ENCODE results near the gene TNFAIP8. TPM values are rescaled to one million over a fixed set of nuclear protein-coding genes. Genes with fewer than 3 reads are reported as not detected.

Gene TNFAIP8
- total and polyA plus RNA-seq, 10 of the 15 experiments (the other 5 are each of a cell fraction or from before 2014, with no cell fraction given), result 124 to 324 (median 177) TPM

DNA sequence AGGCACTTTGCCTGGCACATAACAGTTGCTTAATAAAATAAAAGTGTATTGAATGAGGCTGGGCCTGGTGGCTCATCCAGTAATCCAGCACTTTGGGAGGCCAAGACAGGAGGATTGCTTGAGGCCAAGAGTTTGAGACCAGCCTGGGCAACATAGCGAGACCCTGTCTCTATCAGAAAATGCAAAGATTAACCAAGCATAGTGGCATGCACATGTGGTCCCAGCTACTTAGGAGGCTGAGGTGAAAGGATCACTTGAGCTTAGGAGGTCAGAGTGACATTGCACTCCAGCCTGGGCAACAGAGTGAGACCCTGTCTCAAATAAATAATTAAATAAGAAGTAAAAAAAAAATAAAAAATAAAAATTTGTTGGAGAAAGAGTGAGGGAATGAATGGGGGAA is 21.2 kb downstream of the TNFAIP8 start:
- H3K4me3 ChIP-seq, result no peak overlapping the region
- H3K36me3 ChIP-seq (ENCODE audit: control insufficient read depth in 2 of 2, insufficient read depth in 2 of 2, low read length in 1 of 2), result peaks cover 6 to 30% of the 10 kb centered on the region in 2 experiments
- ChIA-PET SMC1A (ENCODE audit: uncharacterized antibody, unreplicated experiment) (interaction anchor here (1.2 to 4.4 kb wide), 6 partner anchors 7 to 24 kb away, joined by 4 to 27 read pairs (median 8); partner anchors contain the start of gene TNFAIP8), CTCF (interaction anchor here (1.5 to 2.1 kb wide), 3 partner anchors 14 to 34 kb away, joined by 3 to 5 read pairs (median 4); no protein-coding TSS in a partner anchor), POLR2A (interaction anchor here (1.2 to 1.6 kb wide), 2 partner anchors 12 to 36 kb away, joined by 3 to 5 read pairs; no protein-coding TSS in a partner anchor), RAD21 (ENCODE audit: unreplicated experiment) (interaction anchor here (1.3 to 3.7 kb wide), 2 partner anchors 16 to 61 kb away, joined by 4 to 10 read pairs; no protein-coding TSS in a partner anchor)
- peaks cover 9% of the 10 kb centered on the region for H3K4me1 ChIP-seq (ENCODE audit: control insufficient read depth, insufficient read depth, low read length)
- intact Hi-C loops (cut with micrococcal nuclease; ENCODE audit: unreplicated experiment), result no loop called here
- no peak overlapping the region for H3K27ac ChIP-seq (ENCODE audit: control insufficient read depth, insufficient read depth)
- peaks cover 99% of the 10 kb centered on the region for H3K79me2 ChIP-seq (ENCODE audit: control insufficient read depth, insufficient read depth, low read length)
- FAIRE-seq (no peak), DNase-seq (ENCODE audit: low read depth, low spot score) (no peak), ATAC-seq (no peak)
- H3K9me3 ChIP-seq (replicated peaks; ENCODE audit: control insufficient read depth, insufficient read depth, low read length), result no peaks in the 10 kb centered on the region
- in situ Hi-C loops (cut with MboI), result no loop called here
- no peak overlapping the region for H3K4me2 ChIP-seq (ENCODE audit: control insufficient read depth, insufficient read depth)
- BruUV-seq (replicated peaks), result no TSS peak
- no peak overlapping the region for H2AFZ ChIP-seq (ENCODE audit: control insufficient read depth, low read depth, low read length)
- no peak overlapping the region for H3K9ac ChIP-seq (ENCODE audit: control insufficient read depth, insufficient read depth, low read length)
- TF ChIP-seq BCL11A (IDR thresholded peaks at IDR 0.05; ENCODE audit: low read depth, low read length) (no peak), FOXM1 (IDR thresholded peaks at IDR 0.05; ENCODE audit: low read depth, low read length) (no peak), GABPA (IDR thresholded peaks at IDR 0.05; ENCODE audit: low read depth) (no peak), SP1 (IDR thresholded peaks at IDR 0.05; ENCODE audit: low read depth, low read length) (no peak), DPF2 (IDR thresholded peaks at IDR 0.05) (no peak), TAF1 (IDR thresholded peaks at IDR 0.05; ENCODE audit: borderline replicate concordance, low read depth, low read length) (no peak), NR2F1 (conservative IDR thresholded peaks at IDR 0.05) (no peak)
- TF ChIP-seq, protein P1, sequence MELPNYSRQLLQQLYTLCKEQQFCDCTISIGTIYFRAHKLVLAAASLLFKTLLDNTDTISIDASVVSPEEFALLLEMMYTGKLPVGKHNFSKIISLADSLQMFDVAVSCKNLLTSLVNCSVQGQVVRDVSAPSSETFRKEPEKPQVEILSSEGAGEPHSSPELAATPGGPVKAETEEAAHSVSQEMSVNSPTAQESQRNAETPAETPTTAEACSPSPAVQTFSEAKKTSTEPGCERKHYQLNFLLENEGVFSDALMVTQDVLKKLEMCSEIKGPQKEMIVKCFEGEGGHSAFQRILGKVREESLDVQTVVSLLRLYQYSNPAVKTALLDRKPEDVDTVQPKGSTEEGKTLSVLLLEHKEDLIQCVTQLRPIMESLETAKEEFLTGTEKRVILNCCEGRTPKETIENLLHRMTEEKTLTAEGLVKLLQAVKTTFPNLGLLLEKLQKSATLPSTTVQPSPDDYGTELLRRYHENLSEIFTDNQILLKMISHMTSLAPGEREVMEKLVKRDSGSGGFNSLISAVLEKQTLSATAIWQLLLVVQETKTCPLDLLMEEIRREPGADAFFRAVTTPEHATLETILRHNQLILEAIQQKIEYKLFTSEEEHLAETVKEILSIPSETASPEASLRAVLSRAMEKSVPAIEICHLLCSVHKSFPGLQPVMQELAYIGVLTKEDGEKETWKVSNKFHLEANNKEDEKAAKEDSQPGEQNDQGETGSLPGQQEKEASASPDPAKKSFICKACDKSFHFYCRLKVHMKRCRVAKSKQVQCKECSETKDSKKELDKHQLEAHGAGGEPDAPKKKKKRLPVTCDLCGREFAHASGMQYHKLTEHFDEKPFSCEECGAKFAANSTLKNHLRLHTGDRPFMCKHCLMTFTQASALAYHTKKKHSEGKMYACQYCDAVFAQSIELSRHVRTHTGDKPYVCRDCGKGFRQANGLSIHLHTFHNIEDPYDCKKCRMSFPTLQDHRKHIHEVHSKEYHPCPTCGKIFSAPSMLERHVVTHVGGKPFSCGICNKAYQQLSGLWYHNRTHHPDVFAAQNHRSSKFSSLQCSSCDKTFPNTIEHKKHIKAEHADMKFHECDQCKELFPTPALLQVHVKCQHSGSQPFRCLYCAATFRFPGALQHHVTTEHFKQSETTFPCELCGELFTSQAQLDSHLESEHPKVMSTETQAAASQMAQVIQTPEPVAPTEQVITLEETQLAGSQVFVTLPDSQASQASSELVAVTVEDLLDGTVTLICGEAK (IDR thresholded peaks at IDR 0.05; ENCODE audit: borderline replicate concordance), result no peak
- TF ChIP-seq, protein P2, sequence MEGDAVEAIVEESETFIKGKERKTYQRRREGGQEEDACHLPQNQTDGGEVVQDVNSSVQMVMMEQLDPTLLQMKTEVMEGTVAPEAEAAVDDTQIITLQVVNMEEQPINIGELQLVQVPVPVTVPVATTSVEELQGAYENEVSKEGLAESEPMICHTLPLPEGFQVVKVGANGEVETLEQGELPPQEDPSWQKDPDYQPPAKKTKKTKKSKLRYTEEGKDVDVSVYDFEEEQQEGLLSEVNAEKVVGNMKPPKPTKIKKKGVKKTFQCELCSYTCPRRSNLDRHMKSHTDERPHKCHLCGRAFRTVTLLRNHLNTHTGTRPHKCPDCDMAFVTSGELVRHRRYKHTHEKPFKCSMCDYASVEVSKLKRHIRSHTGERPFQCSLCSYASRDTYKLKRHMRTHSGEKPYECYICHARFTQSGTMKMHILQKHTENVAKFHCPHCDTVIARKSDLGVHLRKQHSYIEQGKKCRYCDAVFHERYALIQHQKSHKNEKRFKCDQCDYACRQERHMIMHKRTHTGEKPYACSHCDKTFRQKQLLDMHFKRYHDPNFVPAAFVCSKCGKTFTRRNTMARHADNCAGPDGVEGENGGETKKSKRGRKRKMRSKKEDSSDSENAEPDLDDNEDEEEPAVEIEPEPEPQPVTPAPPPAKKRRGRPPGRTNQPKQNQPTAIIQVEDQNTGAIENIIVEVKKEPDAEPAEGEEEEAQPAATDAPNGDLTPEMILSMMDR (IDR thresholded peaks at IDR 0.05 in 2 of 3, conservative IDR thresholded peaks at IDR 0.05 in 1 of 3; ENCODE audit: control insufficient read depth in 2 of 3, extremely low read depth in 1 of 3, insufficient read depth in 1 of 3, low read depth in 3 of 3, low read length in 3 of 3), result no peak
- TF ChIP-seq, protein P3, sequence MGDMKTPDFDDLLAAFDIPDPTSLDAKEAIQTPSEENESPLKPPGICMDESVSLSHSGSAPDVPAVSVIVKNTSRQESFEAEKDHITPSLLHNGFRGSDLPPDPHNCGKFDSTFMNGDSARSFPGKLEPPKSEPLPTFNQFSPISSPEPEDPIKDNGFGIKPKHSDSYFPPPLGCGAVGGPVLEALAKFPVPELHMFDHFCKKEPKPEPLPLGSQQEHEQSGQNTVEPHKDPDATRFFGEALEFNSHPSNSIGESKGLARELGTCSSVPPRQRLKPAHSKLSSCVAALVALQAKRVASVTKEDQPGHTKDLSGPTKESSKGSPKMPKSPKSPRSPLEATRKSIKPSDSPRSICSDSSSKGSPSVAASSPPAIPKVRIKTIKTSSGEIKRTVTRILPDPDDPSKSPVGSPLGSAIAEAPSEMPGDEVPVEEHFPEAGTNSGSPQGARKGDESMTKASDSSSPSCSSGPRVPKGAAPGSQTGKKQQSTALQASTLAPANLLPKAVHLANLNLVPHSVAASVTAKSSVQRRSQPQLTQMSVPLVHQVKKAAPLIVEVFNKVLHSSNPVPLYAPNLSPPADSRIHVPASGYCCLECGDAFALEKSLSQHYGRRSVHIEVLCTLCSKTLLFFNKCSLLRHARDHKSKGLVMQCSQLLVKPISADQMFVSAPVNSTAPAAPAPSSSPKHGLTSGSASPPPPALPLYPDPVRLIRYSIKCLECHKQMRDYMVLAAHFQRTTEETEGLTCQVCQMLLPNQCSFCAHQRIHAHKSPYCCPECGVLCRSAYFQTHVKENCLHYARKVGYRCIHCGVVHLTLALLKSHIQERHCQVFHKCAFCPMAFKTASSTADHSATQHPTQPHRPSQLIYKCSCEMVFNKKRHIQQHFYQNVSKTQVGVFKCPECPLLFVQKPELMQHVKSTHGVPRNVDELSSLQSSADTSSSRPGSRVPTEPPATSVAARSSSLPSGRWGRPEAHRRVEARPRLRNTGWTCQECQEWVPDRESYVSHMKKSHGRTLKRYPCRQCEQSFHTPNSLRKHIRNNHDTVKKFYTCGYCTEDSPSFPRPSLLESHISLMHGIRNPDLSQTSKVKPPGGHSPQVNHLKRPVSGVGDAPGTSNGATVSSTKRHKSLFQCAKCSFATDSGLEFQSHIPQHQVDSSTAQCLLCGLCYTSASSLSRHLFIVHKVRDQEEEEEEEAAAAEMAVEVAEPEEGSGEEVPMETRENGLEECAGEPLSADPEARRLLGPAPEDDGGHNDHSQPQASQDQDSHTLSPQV (IDR thresholded peaks at IDR 0.05), result no peak
- WGBS (ENCODE audit: insufficient coverage, insufficient replicate concordance, low lambda C conversion rate, missing lambda C conversion rate), result 100% methylated on average over 1 of the region's 1 CpG
- H3K27me3 ChIP-seq (replicated peaks in 1 of 2; ENCODE audit: control insufficient read depth in 2 of 2, insufficient read depth in 2 of 2, low read length in 1 of 2), result no peaks in the 10 kb centered on the region
- peaks cover 12% of the 10 kb centered on the region; the same call in 1 of the 2 replicates for H4K20me1 ChIP-seq (ENCODE audit: control insufficient read depth, insufficient read depth)

Data from GM12878 (cell line).